22Rv1 (cell line): ENCODE data around the gene EDRF1.
"Not testable (repeated sequence)": the region's sequence is repeated elsewhere in the genome, so short reads cannot be mapped to it uniquely, and the experiment has no call there.

ENCODE experiments used
- H3K27ac ChIP-seq: fragments of 450-650 bp; 2 replicates; pipeline ENCODE4 v1.5.1; 2017
- CTCF ChIP-seq: fragments of 450-650 bp; IDR thresholded peaks from 2 replicates; pipeline ENCODE4 v1.5.1; 2017; ENCODE audit warnings: mild to moderate bottlenecking
- ZFX ChIP-seq: fragments of 450-650 bp; IDR thresholded peaks from 2 replicates; pipeline ENCODE4 v1.6.1; 2017; ENCODE audit warnings: antibody characterized with exemption, borderline replicate concordance

EDRF1 gene

GRCh38 chr10:125689955-125690569 lies 29.4 kb upstream of the EDRF1 start:
- H3K27ac ChIP-seq: no peak overlapping the region

GRCh38 chr10:125691160-125691981 lies 28.1 kb upstream of the EDRF1 start:
- TF ChIP-seq CTCF (no peak), ZFX (no peak)
- no peak overlapping the region for H3K27ac ChIP-seq

More at GRCh38 chr10:125689955-125690569, 29.4 kb upstream of the EDRF1 start:
- TF ChIP-seq CTCF (no peak), ZFX (no peak)

DNA sequence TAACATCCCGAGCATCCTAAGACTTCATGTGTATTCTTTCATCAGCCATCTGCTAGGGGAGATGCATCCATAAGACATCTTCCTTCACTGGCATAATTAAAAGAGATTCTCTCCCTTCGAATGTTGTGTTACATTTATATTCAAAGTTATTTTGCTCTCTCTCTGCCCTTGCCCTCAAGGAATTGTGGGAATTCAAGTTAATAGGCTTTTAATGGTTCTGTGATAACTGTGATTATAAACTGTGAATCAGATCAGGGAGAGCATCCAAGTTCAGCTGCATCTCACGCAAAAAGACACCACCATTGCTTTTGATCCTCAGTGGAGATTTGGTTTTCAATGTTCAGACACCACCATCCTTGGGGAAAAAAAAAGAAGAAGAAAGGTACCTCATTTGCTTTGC lies 27.3 kb upstream of the EDRF1 start:
- TF ChIP-seq ZFX (no peak), CTCF (no peak)
- no peak overlapping the region for H3K27ac ChIP-seq

- TF ChIP-seq CTCF (no peak), ZFX (no peak)
- no peak overlapping the region for H3K27ac ChIP-seq
Measured at GRCh38 chr10:125692601-125693523, 26.6 kb upstream of the EDRF1 start.

- H3K27ac ChIP-seq: no peak overlapping the region
- no peak for TF ChIP-seq CTCF
- no peak for TF ChIP-seq ZFX
Measured at GRCh38 chr10:125693524-125693847, 26.0 kb upstream of the EDRF1 start.

- TF ChIP-seq ZFX (no peak), CTCF (no peak)
- H3K27ac ChIP-seq: no peak overlapping the region
Measured at GRCh38 chr10:125694883-125695282, 24.6 kb upstream of the EDRF1 start.

DNA sequence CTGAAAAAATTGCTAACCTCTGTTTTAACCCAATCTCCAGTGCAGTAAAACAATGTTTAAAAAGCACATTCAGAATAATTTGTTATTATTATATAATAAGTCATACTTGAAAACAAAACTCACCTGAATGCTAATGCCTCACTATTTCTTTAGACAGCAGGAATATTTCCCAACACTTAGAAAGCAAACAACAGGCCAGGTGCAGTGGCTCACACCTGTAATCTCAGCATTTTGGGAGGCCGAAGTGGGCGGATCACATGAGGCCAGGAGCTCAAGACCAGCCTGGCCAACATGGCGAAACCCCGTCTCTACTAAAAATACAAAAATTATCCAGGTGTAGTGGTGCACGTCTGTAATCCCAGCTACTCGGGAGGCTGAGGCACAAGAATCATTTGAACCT lies 22.6 kb upstream of the EDRF1 start:
- H3K27ac ChIP-seq: not testable (repeated sequence)
